HepG2 (cell line): Measurements from ENCODE around the gene SEC14L2. TPM values are rescaled to one million over a fixed set of nuclear protein-coding genes. Genes with fewer than 3 reads are reported as not detected.

ENCODE experiments used
- ATAC-seq: fragments of 200-7000 bp; cut with Tn5 transposase; 3 replicates; pipeline ENCODE4 v1.9.1; 2020; ENCODE audit warnings: mild to moderate bottlenecking, moderate library complexity
- BruUV-seq: library from RNA; stranded (reverse); fragments of 400-500 nt; replicated peaks from 2 replicates; lab custom pipeline; 2021; lab: Mats Ljungman, UMichigan
- CTCF ChIA-PET: fragments of 300-600 bp; formaldehyde crosslinking; extraction: SDS; loops from one replicate; lab custom pipeline; 2021; ENCODE audit warnings: low total read pairs, inconsistent platforms, low intra/inter-chr PET ratio; lab: Yijun Ruan, JAX
- POLR2A ChIA-PET: fragments of 350-600 bp; sonication (Branson Sonifier 250); formaldehyde crosslinking; loops from one replicate; lab custom pipeline; 2020; ENCODE audit warnings: antibody characterized with exemption, inconsistent platforms; lab: Yijun Ruan, JAX
- DNase-seq: peaks from one replicate; pipeline ENCODE4 v3.0.0-alpha.2; 2015; ENCODE audit warnings: low spot score
- FAIRE-seq: peaks from 3 replicates; lab custom pipeline; 2011; peaks lifted over from hg19 to GRCh38; lab: Jason Lieb, UNC
- H2AFZ ChIP-seq: one replicate; pipeline ENCODE4 v1.6.1; 2011; ENCODE audit warnings: low read length, inconsistent platforms
- H3K27ac ChIP-seq: fragments of 300-600 bp; 3 replicates; pipeline ENCODE4 v1.8.0; 2011; ENCODE audit warnings: mixed run types, mild to moderate bottlenecking, mixed read lengths, low read length, inconsistent platforms; ENCODE audit not compliant: insufficient read depth; ENCODE audit errors: extremely low read length
- H3K27me3 ChIP-seq, 2 experiments: fragments of 200-600 bp in 1 of 2; 2 replicates in 1 of 2; 3 replicates in 1 of 2; pipeline versions ENCODE4 v1.6.0 to v1.8.0; 2011; ENCODE audit warnings: low read length in 2 of 2, mild to moderate bottlenecking in 2 of 2, moderate library complexity in 2 of 2, inconsistent platforms in 1 of 2; ENCODE audit not compliant: insufficient read depth in 2 of 2, control insufficient read depth in 1 of 2
- H3K36me3 ChIP-seq, 2 experiments: fragments of 200-600 bp in 1 of 2; replicated peaks in 1 of 2; 2 replicates in 1 of 2; 3 replicates in 1 of 2; pipeline versions ENCODE4 v1.5.1 to v1.8.0; 2011; ENCODE audit warnings: low read length in 2 of 2, inconsistent platforms in 1 of 2; ENCODE audit not compliant: insufficient read depth in 2 of 2, control insufficient read depth in 1 of 2
- H3K4me1 ChIP-seq: 2 replicates; pipeline ENCODE4 v1.5.1; 2012; ENCODE audit warnings: low read length, inconsistent platforms; ENCODE audit not compliant: insufficient read depth
- H3K4me2 ChIP-seq: 2 replicates; pipeline ENCODE4 v1.6.0; 2011; ENCODE audit warnings: low read depth, low read length, inconsistent platforms
- H3K4me3 ChIP-seq, 3 experiments: fragments of 200-600 bp in 1 of 3; sonication (generic), shearing (Covaris generic) in 1 of 3; replicated peaks in 1 of 3; 2 replicates each; pipeline ENCODE4 v1.5.1; 2011 to 2016; ENCODE audit warnings: low read length in 3 of 3, inconsistent platforms in 2 of 3, low read depth in 2 of 3, mild to moderate bottlenecking in 2 of 3, control low read depth in 1 of 3, mixed read lengths in 1 of 3; ENCODE audit not compliant: insufficient read depth in 1 of 3
- H3K79me2 ChIP-seq: one replicate; pipeline ENCODE4 v1.6.1; 2011; ENCODE audit warnings: low read length, inconsistent platforms; ENCODE audit not compliant: insufficient read depth
- H3K9ac ChIP-seq: 2 replicates; pipeline ENCODE4 v1.6.0; 2011; ENCODE audit warnings: mild to moderate bottlenecking, low read depth, low read length, inconsistent platforms; ENCODE audit not compliant: insufficient read depth
- H3K9me3 ChIP-seq: 2 replicates; pipeline ENCODE4 v1.5.1; 2012; ENCODE audit warnings: mild to moderate bottlenecking, low read length
- H4K20me1 ChIP-seq: 2 replicates; pipeline ENCODE4 v1.6.0; 2011; ENCODE audit warnings: inconsistent platforms, mild to moderate bottlenecking, low read length, moderate library complexity; ENCODE audit not compliant: insufficient read depth
- ARID2 ChIP-seq: sonication (generic); formaldehyde crosslinking; IDR thresholded peaks from 2 replicates; pipeline ENCODE4 v1.8.1; 2022; ENCODE audit warnings: mild to moderate bottlenecking, missing genetic modification reagents, borderline replicate concordance
- ZNF629 ChIP-seq: sonication (generic); formaldehyde crosslinking; conservative IDR thresholded peaks from 2 replicates; pipeline ENCODE4 v1.5.0; 2020; ENCODE audit warnings: missing genetic modification reagents
- WGBS: methylation state at CpG from one replicate; pipeline ENCODE4 v1.1.6; 2017; ENCODE audit warnings: low lambda C conversion rate; 5-methylcytosine and 5-hydroxymethylcytosine counted together
- in situ Hi-C: cut with HindIII; loops from 2 replicates; pipeline ENCODE4 v1.10.0; 2017; ENCODE audit warnings: low pct_unique_long_range_greater_than_20kb; ENCODE audit not compliant: extremely low pct_ligation_motif_present
- intact Hi-C: fragments of 100-400 bp; cut with micrococcal nuclease; formaldehyde crosslinking; loops from one replicate; pipeline ENCODE4 v1.10.0; 2022; ENCODE audit not compliant: unreplicated experiment
- polyA plus RNA-seq, 8 experiments: library from polyadenylated mRNA; depleted of rRNA in 3 of 8; stranded (reverse) in 7 of 8; unstranded in 1 of 8; fragments of >200 nt; fragmentation: Illumina TruSeq in 4 of 8; extraction: Trizol in 4 of 8; gene quantifications; 2 replicates each; pipeline versions ENCODE4 v1.2.1 to v1.2.3, GENCODE V29; 2011 to 2016; ENCODE audit warnings: low read depth in 4 of 8, missing spikeins in 1 of 8, mixed read lengths in 1 of 8; ENCODE audit not compliant: insufficient read depth in 1 of 8
- small RNA-seq, 3 experiments: library from RNA; depleted of rRNA; stranded (forward); fragments of <200 nt; gene quantifications; one replicate each; pipeline ENCODE3, GENCODE V24; 2012; ENCODE audit warnings: low read depth in 2 of 3, low replicate concordance in 1 of 3; ENCODE audit not compliant: insufficient read length in 3 of 3, insufficient read depth in 2 of 3
- total RNA-seq, 5 experiments: library from RNA; depleted of rRNA; stranded (reverse); fragments of >200 nt; fragmentation: Illumina TruSeq; extraction: Trizol; gene quantifications; 2 replicates each; pipeline ENCODE4 v1.2.3, GENCODE V29; 2016; ENCODE audit warnings: low read depth in 1 of 5

Gene SEC14L2
- total and polyA plus RNA-seq, 2 of the 13 experiments (the other 11 are each of a cell fraction or from before 2014, with no cell fraction given): 4.1 to 5.1 TPM

DNA sequence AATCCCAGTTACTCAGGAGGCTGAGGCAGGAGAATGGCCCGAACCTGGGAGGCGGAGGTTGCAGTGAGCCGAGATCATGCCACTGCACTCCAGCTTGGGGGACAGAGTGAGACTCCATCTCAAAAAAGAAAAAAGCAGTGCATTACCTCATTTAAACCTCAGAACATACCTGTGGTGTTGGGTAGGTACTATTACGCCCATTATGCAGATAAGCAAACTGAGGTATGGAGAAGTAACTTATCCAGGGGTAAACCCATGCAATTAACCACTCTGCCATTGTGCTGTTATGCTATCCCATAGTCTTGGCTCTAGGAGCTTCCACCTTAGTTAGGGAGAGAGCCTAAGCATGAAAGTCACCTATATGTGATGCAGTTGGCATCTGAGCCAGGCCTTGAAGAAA lies 77.3 kb downstream of the SEC14L2 start:
- CTCF ChIA-PET: no interaction called here
- in situ Hi-C loops: no loop called here

More for the DNA sequence above, 77.3 kb downstream of the SEC14L2 start:
- POLR2A ChIA-PET: no interaction called here
- no peak for DNase-seq
- no peaks in the 10 kb centered on the region for H4K20me1 ChIP-seq
- 46% methylated on average over 4 of the region's 4 CpGs for WGBS
- intact Hi-C loops: no loop called here
- no peak for FAIRE-seq
- no peaks in the 10 kb centered on the region for H3K79me2 ChIP-seq
- H2AFZ ChIP-seq: no peak overlapping the region
- H3K9ac ChIP-seq: no peak overlapping the region
- TF ChIP-seq ARID2 (CRISPR knock-in tag): no peak
- TF ChIP-seq ZNF629 (CRISPR knock-in tag): peak; percentile 45
- no peaks in the 10 kb centered on the region for H3K36me3 ChIP-seq
- no peak overlapping the region for H3K4me3 ChIP-seq
- H3K4me2 ChIP-seq: no peak overlapping the region
- H3K27ac ChIP-seq: no peak overlapping the region
- no peaks in the 10 kb centered on the region for H3K4me1 ChIP-seq
- H3K9me3 ChIP-seq: no peaks in the 10 kb centered on the region
- BruUV-seq: no TSS peak
- H3K27me3 ChIP-seq: peaks cover 4 to 40% of the 10 kb centered on the region in 2 experiments; a peak in 4 of 5 replicates
- ATAC-seq: no peak

Small RNA genes within 50 kb of the gene (small RNA-seq; reads per million reads assigned to genes)
- gene AC004832.3 (0 reads per million in 3 experiments), gene RNU6-564P (0 reads per million in 3 experiments)

Other genes with a start within 250 kb of the SEC14L2 start
- gene LIF, start 150.3 kb upstream of the SEC14L2 start, total RNA-seq (2016; rRNA removed; fragmentation: Illumina TruSeq; extraction: Trizol): 1.5 and 3.6 TPM in 2 replicates
- 8.5 and 12.1 TPM in 2 replicates for gene LIF, start 150.3 kb upstream of the SEC14L2 start, polyA plus RNA-seq (2011; rRNA removed)
- gene OSM, start 130.2 kb upstream of the SEC14L2 start, total RNA-seq (2016; rRNA removed; fragmentation: Illumina TruSeq; extraction: Trizol): not detected in 2 replicates
- 0.07 TPM in 1 of 2 replicates, not detected in the other for gene OSM, start 130.2 kb upstream of the SEC14L2 start, polyA plus RNA-seq (2011; rRNA removed)
- 1.1 and 2.6 TPM in 2 replicates for gene CASTOR1, start 107.5 kb upstream of the SEC14L2 start, total RNA-seq (2016; rRNA removed; fragmentation: Illumina TruSeq; extraction: Trizol)
- 4.4 and 6.2 TPM in 2 replicates for gene CASTOR1, start 107.5 kb upstream of the SEC14L2 start, polyA plus RNA-seq (2011; rRNA removed)
- gene TBC1D10A, start 70.1 kb upstream of the SEC14L2 start, total RNA-seq (2016; rRNA removed; fragmentation: Illumina TruSeq; extraction: Trizol): 3.6 and 4.2 TPM in 2 replicates
- 4.9 and 6.0 TPM in 2 replicates for gene TBC1D10A, start 70.1 kb upstream of the SEC14L2 start, polyA plus RNA-seq (2011; rRNA removed)
- gene SF3A1, start 40.1 kb upstream of the SEC14L2 start, total RNA-seq (2016; rRNA removed; fragmentation: Illumina TruSeq; extraction: Trizol): 22.0 and 31.8 TPM in 2 replicates
- 10.0 and 16.2 TPM in 2 replicates for gene SF3A1, start 40.1 kb upstream of the SEC14L2 start, polyA plus RNA-seq (2011; rRNA removed)
- gene CCDC157, start 40.0 kb upstream of the SEC14L2 start, total RNA-seq (2016; rRNA removed; fragmentation: Illumina TruSeq; extraction: Trizol): 0.98 and 1.6 TPM in 2 replicates
- gene CCDC157, start 40.0 kb upstream of the SEC14L2 start, polyA plus RNA-seq (2011; rRNA removed): 1.4 and 2.3 TPM in 2 replicates
- gene RNF215, start 9.6 kb upstream of the SEC14L2 start, total RNA-seq (2016; rRNA removed; fragmentation: Illumina TruSeq; extraction: Trizol): 2.4 and 5.3 TPM in 2 replicates
- 6.1 and 9.2 TPM in 2 replicates for gene RNF215, start 9.6 kb upstream of the SEC14L2 start, polyA plus RNA-seq (2011; rRNA removed)
- 40.3 and 45.6 TPM in 2 replicates for gene MTFP1, start 28.8 kb downstream of the SEC14L2 start, total RNA-seq (2016; rRNA removed; fragmentation: Illumina TruSeq; extraction: Trizol)
- gene MTFP1, start 28.8 kb downstream of the SEC14L2 start, polyA plus RNA-seq (2011; rRNA removed): 29.5 TPM in 2 replicates
- gene SEC14L3, start 75.0 kb downstream of the SEC14L2 start, total RNA-seq (2016; rRNA removed; fragmentation: Illumina TruSeq; extraction: Trizol): not detected in 2 replicates
- not detected in 2 replicates for gene SEC14L3, start 75.0 kb downstream of the SEC14L2 start, polyA plus RNA-seq (2011; rRNA removed)
- gene SEC14L4, start 108.7 kb downstream of the SEC14L2 start, total RNA-seq (2016; rRNA removed; fragmentation: Illumina TruSeq; extraction: Trizol): not detected in 2 replicates
- gene SEC14L4, start 108.7 kb downstream of the SEC14L2 start, polyA plus RNA-seq (2011; rRNA removed): 0.59 and 0.93 TPM in 2 replicates
- 0.09 and 0.11 TPM in 2 replicates for gene SEC14L6, start 149.7 kb downstream of the SEC14L2 start, total RNA-seq (2016; rRNA removed; fragmentation: Illumina TruSeq; extraction: Trizol)
- 9.3 and 13.7 TPM in 2 replicates for gene SEC14L6, start 149.7 kb downstream of the SEC14L2 start, polyA plus RNA-seq (2011; rRNA removed)
- gene GAL3ST1, start 177.6 kb downstream of the SEC14L2 start, total RNA-seq (2016; rRNA removed; fragmentation: Illumina TruSeq; extraction: Trizol): 1.8 and 4.4 TPM in 2 replicates
- gene GAL3ST1, start 177.6 kb downstream of the SEC14L2 start, polyA plus RNA-seq (2011; rRNA removed): 14.7 and 18.9 TPM in 2 replicates
- 94.7 and 111 TPM in 2 replicates for gene PES1, start 194.9 kb downstream of the SEC14L2 start, total RNA-seq (2016; rRNA removed; fragmentation: Illumina TruSeq; extraction: Trizol)
- gene PES1, start 194.9 kb downstream of the SEC14L2 start, polyA plus RNA-seq (2011; rRNA removed): 65.1 and 70.0 TPM in 2 replicates
- gene TCN2, start 210.2 kb downstream of the SEC14L2 start, total RNA-seq (2016; rRNA removed; fragmentation: Illumina TruSeq; extraction: Trizol): 0.31 TPM in 1 of 2 replicates, not detected in the other
- 0.29 and 0.67 TPM in 2 replicates for gene TCN2, start 210.2 kb downstream of the SEC14L2 start, polyA plus RNA-seq (2011; rRNA removed)
- 0.15 TPM in 1 of 2 replicates, not detected in the other for gene SLC35E4, start 238.8 kb downstream of the SEC14L2 start, total RNA-seq (2016; rRNA removed; fragmentation: Illumina TruSeq; extraction: Trizol)
- gene SLC35E4, start 238.8 kb downstream of the SEC14L2 start, polyA plus RNA-seq (2011; rRNA removed): 0.07 and 0.13 TPM in 2 replicates